Lung microvascular endothelial cell (primary cell): ENCODE measurements around the gene MT2A. TPM values are rescaled to one million over a fixed set of nuclear protein-coding genes. Genes with fewer than 3 reads are reported as not detected.
A peak's percentile ranks its signal among the peaks of the same experiment; 100 is the strongest.
"Not testable (repeated sequence)": the region's sequence is repeated elsewhere in the genome, so short reads cannot be mapped to it uniquely, and the experiment has no call there.

ENCODE experiments used
- DNase-seq, 2 donors: peaks; one replicate each; pipeline versions ENCODE4 v3.0.0 to v3.0.0-alpha.2; 2010; ENCODE audit warnings: low read depth in 2 of 2
- total RNA-seq: library from RNA; depleted of rRNA; stranded (reverse); fragments of >200 nt; gene quantifications from 2 replicates; pipeline ENCODE4 v1.2.1, GENCODE V29; 2014

The MT2A gene
- total RNA-seq = 44.2 and 72.8 TPM in 2 replicates

DNA sequence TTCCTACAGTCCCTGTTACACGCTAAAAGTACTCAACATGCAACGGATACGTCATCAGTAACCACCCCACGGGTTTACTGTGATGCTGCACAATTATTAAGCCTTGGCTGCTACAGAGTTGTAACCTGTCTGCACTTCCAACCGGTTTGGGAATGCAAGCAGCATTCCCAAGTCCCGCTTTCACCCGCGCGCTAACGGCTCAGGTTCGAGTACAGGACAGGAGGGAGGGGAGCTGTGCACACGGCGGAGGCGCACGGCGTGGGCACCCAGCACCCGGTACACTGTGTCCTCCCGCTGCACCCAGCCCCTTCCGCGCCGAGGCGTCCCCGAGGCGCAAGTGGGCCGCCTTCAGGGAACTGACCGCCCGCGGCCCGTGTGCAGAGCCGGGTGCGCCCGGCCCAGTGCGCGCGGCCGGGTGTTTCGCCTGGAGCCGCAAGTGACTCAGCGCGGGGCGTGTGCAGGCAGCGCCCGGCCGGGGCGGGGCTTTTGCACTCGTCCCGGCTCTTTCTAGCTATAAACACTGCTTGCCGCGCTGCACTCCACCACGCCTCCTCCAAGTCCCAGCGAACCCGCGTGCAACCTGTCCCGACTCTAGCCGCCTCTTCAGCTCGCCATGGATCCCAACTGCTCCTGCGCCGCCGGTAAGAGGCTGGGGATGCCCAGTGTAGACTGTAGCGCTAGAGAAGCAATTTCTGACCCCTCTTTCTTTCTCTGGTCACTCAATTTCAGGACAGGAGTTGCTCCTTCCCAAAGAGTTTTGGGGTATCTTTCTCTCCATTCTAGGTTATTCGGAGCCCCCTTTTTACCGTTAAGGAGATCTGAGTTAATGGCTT lies at the start of gene MT2A:
Gene MT2A, plus strand, starts transcription at position 542 of the 833 bp plus-strand sequence. Its CDS starts 72 bp downstream, at position 614.
- DNase-seq = peak; percentile 96 to 99

GRCh38 chr16:56559109-56559508 lies 49.3 kb upstream of the MT2A start:
- no peak for DNase-seq

GRCh38 chr16:56560447-56560846 lies 47.9 kb upstream of the MT2A start:
- no peak for DNase-seq

DNA sequence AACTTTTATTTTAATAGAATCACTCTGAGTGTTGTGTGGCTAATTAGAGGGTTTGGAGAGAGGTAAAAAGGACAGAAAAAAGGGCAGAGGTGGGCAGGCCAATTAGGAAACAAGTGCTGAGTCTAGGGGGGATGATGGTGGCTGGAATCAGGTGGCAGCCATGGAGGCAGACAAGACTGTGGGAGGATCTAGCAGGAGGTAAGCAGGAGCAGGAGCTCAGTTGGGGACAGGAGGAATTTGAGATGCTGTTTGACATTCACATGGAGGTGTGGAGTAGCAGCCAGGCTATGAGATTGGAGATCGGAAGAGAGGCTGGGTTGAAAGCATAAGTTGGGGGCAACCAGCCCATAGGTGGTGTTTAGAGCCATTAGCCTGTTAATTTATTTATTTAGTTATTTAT lies 47.3 kb upstream of the MT2A start:
- no peak for DNase-seq

- DNase-seq = no peak
These were observed 43.4 kb upstream of the MT2A start, which contains the start of gene MT4 for GRCh38 chr16:56564793-56565477. Gene MT4 (plus strand): TSS chr16:56565073. CDS start chr16:56565129, 56 bp downstream.

- DNase-seq = no peak
These were observed 38.4 kb upstream of the MT2A start for GRCh38 chr16:56569971-56570370.

GRCh38 chr16:56571525-56571924 lies 36.9 kb upstream of the MT2A start:
- no peak for DNase-seq

DNA sequence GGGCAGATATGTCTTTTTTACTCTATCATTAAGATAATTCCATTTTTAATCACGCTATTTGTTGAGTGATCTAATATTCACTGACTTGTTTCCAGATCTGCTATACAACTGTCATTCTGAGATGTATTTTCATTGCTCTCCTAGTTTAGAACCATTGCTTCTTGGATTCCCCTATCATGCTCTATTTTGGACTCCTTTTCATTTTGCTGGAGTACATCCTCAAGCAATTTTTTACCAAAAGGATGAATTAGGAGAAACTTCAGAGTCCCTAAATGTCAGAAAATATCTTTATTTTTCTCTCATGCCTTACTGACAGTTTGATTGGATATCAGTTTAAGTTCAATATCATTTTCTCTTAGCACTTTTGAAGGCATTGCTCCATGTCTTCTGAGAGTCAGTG lies 33.8 kb upstream of the MT2A start:
- DNase-seq = no peak

GRCh38 chr16:56576585-56577299 lies 31.6 kb upstream of the MT2A start:
- peak; percentile 58 to 75 for DNase-seq

DNA sequence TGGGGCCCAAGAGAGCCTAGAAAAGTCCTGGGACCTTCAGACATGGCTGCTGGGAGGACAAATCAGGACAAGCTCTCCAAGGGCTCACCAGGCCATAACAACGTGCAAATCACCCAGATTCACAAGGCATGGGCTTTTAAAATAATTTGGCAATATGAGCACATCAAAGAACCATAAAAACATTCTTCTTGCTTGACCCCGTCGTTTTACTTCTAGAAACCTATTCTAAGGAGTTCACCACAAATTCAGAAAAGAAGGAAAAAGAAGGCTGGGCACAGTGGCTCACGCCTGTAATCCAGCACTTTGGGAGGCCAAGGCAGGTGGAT lies 31.1 kb upstream of the MT2A start:
- no peak for DNase-seq

- DNase-seq = no peak
These were observed 27.9 kb upstream of the MT2A start for GRCh38 chr16:56580391-56581048.

- not testable (repeated sequence) for DNase-seq
These were observed 25.5 kb upstream of the MT2A start for GRCh38 chr16:56582911-56583310.

- DNase-seq = no peak
These were observed 24.8 kb upstream of the MT2A start for GRCh38 chr16:56583351-56584168.

DNA sequence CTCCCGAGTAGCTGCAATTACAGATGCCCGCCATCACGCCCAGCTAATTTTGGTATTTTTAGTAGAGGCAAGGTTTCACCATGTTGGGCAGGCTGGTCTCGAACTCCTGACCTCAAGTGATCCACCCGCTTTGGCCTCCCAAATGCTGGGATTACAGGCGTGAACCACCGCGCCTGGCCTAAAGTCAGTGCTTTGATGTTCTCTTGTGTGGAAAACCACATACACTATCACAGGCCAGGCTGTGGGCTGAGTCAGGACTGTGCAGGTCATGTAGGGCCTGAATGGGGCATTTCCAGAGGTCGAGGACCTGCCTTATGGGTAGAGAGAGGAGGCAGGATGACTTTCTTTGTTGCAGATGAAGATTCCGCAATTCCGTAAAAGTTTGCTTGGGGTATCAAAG lies 24.1 kb upstream of the MT2A start:
- DNase-seq = no peak

DNA sequence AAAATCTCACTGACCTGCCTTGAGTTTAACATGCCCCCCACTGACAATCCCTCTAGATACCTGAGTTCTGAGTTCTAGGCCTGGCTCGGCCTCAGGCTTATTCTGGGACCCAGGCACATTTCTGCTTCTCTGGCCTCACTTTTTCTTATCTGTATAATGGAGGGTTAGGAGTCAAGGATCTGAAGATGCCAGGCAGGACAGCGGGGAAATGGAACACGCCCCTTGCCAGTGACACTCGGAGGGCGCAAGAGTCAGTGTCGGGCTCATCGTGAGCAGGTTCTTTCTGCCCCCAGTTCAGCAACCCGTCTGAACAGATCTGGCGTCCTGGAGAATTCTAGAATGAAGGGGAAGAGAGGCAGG lies 19.6 kb upstream of the MT2A start:
- no peak for DNase-seq

- DNase-seq = peak in 1 of 2 donors; percentile 30
These were observed 19.0 kb upstream of the MT2A start, which contains the start of gene MT3 for GRCh38 chr16:56589141-56590039. Gene MT3 (plus strand): TSS chr16:56589528. CDS start chr16:56589591, 63 bp downstream.

- no peak for DNase-seq
These were observed 16.9 kb upstream of the MT2A start for GRCh38 chr16:56591377-56592060.

DNA sequence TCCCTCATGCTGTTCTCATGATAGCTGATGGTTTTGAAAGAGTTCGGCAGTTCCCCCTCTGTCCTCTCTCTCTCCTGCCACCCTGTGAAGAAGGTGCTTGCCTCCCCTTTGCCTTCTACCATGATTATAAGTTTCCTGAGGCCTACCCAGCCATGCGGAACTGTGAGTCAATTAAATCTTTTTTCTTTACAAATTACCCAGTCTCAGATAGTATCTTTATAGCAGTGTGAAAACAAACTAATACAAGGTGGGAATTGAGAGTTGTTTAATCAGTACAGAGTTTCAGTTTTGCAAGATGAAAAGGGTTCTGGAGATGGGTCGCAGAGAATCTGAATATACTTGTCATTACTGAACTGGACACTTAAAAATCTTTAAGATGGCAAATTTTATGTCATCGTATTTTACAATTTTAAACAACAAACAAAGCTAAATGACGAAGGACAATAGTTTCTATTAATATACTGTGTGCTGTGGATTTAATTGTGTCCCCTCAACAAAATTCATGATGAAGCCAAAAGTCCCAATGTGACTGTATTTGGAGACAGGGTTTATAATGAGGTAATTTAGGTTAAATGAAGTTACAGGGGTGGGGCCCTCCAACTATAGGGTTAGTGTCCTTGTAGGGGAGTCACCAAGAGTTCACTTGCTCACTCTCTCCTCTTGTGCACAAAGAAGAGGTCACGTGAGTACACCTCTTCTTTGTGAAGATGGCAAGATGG lies 14.7 kb upstream of the MT2A start:
- DNase-seq = no peak

DNA sequence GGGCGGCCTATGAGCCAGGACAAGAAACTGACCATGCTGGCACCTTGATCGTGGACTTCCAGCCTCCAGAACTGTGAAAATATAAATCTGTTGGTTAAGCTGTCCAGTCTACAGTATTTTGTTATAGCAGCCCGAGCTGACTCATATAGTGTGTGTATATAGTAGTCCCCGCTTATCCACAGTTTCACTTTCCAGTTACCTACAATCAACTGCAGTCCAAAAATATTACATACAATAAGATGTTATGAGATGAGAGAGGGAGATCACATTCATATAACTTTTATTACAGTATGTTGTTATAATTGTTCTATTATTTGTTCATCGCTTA lies 14.1 kb upstream of the MT2A start:
- DNase-seq = no peak
